ENCODE measurements around the gene DQX1.

GRCh38 chr2:74569686-74570085 lies 43.7 kb upstream of the DQX1 start:
- TF ChIP-seq EZH2 (IDR thresholded peaks at IDR 0.05; ENCODE audit: insufficient read depth, poor library complexity, severe bottlenecking) (no peak), EZH2phosphoT487 (IDR thresholded peaks at IDR 0.05; ENCODE audit: insufficient read depth, low read depth) (no peak)
